ENCODE results near the gene RPL32.
"Not testable (repeated sequence)": the region's sequence is repeated elsewhere in the genome, so short reads cannot be mapped to it uniquely, and the experiment has no call there.

GRCh38 chr3:12853847-12854246, 12.5 kb upstream of the RPL32 start:
- TF ChIP-seq, protein P1, sequence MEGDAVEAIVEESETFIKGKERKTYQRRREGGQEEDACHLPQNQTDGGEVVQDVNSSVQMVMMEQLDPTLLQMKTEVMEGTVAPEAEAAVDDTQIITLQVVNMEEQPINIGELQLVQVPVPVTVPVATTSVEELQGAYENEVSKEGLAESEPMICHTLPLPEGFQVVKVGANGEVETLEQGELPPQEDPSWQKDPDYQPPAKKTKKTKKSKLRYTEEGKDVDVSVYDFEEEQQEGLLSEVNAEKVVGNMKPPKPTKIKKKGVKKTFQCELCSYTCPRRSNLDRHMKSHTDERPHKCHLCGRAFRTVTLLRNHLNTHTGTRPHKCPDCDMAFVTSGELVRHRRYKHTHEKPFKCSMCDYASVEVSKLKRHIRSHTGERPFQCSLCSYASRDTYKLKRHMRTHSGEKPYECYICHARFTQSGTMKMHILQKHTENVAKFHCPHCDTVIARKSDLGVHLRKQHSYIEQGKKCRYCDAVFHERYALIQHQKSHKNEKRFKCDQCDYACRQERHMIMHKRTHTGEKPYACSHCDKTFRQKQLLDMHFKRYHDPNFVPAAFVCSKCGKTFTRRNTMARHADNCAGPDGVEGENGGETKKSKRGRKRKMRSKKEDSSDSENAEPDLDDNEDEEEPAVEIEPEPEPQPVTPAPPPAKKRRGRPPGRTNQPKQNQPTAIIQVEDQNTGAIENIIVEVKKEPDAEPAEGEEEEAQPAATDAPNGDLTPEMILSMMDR (IDR thresholded peaks at IDR 0.05; ENCODE audit: extremely low read depth in 1 of 2, insufficient read depth in 1 of 2, low read depth in 1 of 2, low read length in 2 of 2) = not testable (repeated sequence)
- not testable (repeated sequence) for TF ChIP-seq POLR2AphosphoS5 (IDR thresholded peaks at IDR 0.05; ENCODE audit: insufficient read depth, low read depth, low read length); POLR2A (IDR thresholded peaks at IDR 0.05; ENCODE audit: low read depth, low read length); EZH2 (IDR thresholded peaks at IDR 0.05; ENCODE audit: borderline replicate concordance, low read depth, low read length, severe bottlenecking); JUN (IDR thresholded peaks at IDR 0.05; ENCODE audit: borderline replicate concordance, insufficient read depth, insufficient read length, low read depth)

Data from endothelial cell of umbilical vein (primary cell).